Upper lobe of left lung (tissue), 4 donors: ENCODE results near the gene ITGA5.

Experiments
- EP300 ChIP-seq, 4 donors: sonication (generic); formaldehyde crosslinking; IDR thresholded peaks; one replicate each; pipeline ENCODE4 v1.5.1; 2017; ENCODE audit warnings: antibody characterized with exemption in 4 of 4, control low read depth in 2 of 4
- POLR2A ChIP-seq, 4 donors: fragments of 450-650 bp; IDR thresholded peaks; one replicate each; pipeline ENCODE4 v1.5.1; 2016 to 2017; ENCODE audit warnings: antibody characterized with exemption in 4 of 4, mild to moderate bottlenecking in 2 of 4
- POLR2AphosphoS5 ChIP-seq, 2 donors: sonication (generic); formaldehyde crosslinking; IDR thresholded peaks; one replicate each; pipeline ENCODE4 v1.5.1; 2017; ENCODE audit warnings: antibody characterized with exemption in 2 of 2
- TF ChIP-seq, protein P1 (sequence below), 6 experiments: fragments of 450-650 bp in 4 of 6; fragments of 200-600 bp in 2 of 6; sonication (generic) in 2 of 6; IDR thresholded peaks; one replicate each; pipeline ENCODE4 v1.5.1; 2016 to 2019; ENCODE audit warnings: antibody characterized with exemption in 6 of 6

DNA sequence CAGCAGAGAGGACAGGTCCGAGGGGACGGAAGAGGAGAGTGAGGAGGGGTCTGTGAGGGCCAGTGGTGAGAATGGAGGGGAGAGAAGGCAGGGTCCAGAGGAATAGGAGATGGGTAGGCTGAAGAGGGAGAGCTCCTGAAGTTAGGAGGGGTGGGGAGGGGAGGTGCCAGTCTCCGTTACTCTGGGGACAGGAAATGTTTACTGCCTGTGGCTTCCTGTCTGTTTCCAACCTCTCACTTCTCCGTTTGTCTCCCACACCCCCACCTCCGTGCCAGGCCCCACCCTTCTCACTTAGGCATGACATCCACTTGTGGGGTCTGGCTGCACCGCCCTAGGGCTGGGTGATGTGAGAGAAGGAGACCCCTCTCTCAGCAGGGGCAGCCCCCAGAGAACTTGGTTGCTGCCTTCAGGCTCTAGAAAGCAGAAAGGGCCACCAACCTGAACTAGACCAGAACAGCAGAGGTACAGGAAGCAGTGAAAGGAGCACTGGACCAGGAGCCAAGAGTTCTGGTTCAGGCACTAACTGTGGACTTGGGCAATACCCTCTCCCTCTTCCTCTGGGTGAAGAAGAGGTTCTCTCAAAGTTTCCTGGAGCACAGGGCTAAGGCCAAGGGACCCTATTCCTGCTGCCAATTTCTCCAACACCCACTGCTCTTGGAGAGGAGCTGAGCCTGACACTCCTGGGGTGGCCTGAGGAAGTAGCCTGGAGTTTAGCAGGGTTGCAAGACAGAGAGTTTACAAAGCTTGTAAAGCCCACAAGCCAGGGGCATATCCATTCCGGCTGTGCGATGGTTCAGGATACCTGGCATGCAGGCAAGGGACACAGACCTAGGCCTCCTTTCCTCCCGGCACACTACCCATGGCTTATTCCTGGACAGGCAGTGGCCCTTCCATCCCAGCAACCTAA is 5.5 kb downstream of the ITGA5 start:
- TF ChIP-seq, protein P1, sequence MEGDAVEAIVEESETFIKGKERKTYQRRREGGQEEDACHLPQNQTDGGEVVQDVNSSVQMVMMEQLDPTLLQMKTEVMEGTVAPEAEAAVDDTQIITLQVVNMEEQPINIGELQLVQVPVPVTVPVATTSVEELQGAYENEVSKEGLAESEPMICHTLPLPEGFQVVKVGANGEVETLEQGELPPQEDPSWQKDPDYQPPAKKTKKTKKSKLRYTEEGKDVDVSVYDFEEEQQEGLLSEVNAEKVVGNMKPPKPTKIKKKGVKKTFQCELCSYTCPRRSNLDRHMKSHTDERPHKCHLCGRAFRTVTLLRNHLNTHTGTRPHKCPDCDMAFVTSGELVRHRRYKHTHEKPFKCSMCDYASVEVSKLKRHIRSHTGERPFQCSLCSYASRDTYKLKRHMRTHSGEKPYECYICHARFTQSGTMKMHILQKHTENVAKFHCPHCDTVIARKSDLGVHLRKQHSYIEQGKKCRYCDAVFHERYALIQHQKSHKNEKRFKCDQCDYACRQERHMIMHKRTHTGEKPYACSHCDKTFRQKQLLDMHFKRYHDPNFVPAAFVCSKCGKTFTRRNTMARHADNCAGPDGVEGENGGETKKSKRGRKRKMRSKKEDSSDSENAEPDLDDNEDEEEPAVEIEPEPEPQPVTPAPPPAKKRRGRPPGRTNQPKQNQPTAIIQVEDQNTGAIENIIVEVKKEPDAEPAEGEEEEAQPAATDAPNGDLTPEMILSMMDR (IDR thresholded peaks at IDR 0.05), result no peak
- TF ChIP-seq EP300 (IDR thresholded peaks at IDR 0.05) (peak in 1 of 4 donors; percentile 10), POLR2A (IDR thresholded peaks at IDR 0.05) (peak in 1 of 4 donors; percentile 22), POLR2AphosphoS5 (IDR thresholded peaks at IDR 0.05) (peak in 1 of 2 donors; percentile 43)
